GM21529 (cell line): ENCODE results near the gene DDIT3.

Experiments
- ATAC-seq: cut with Tn5 transposase; IDR thresholded peaks from one replicate; pipeline ENCODE4 v1.9.1; 2021; ENCODE audit not compliant: unreplicated experiment

DDIT3 gene

DNA sequence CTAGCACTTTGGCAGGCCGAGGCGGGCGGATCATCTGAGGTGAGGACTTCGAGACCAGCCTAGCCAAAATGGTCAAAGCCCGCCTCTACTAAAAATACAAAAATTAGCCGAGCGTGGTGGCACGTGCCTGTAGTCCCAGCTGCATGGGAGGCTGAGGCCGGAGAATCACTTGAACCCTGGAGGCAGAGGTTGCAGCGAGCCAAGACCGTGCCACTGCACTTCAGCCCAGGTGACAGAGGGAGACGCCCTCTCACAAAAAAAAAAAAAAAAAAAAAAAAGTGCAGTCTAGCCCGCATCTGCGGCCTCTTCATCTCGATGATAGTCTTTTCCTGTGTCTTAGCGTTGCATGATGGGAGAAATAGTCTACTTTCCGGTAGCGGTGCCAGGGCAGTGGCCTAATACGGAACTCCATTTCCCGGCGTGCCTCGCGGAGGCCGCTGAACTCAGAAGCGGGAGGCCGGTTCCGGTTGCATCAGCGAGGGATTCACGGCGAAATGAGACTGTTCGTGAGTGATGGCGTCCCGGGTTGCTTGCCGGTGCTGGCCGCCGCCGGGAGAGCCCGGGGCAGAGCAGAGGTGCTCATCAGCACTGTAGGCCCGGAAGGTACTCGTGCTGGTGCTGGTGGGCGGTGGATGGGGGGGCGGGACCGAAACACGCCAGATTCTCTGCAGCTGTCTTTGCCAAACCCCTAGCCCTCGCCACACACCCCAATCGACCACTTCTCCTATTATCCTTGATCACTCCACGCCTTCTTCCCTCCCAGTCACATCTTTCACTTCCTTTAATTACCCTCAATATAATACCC lies 32.5 kb downstream of the DDIT3 start, which contains the start of gene MARS1:
Gene MARS1 (plus strand): TSS at position 472 of the 805 bp plus-strand sequence. CDS start 23 bp downstream, at position 495.
- peak; percentile 97 for ATAC-seq

DNA sequence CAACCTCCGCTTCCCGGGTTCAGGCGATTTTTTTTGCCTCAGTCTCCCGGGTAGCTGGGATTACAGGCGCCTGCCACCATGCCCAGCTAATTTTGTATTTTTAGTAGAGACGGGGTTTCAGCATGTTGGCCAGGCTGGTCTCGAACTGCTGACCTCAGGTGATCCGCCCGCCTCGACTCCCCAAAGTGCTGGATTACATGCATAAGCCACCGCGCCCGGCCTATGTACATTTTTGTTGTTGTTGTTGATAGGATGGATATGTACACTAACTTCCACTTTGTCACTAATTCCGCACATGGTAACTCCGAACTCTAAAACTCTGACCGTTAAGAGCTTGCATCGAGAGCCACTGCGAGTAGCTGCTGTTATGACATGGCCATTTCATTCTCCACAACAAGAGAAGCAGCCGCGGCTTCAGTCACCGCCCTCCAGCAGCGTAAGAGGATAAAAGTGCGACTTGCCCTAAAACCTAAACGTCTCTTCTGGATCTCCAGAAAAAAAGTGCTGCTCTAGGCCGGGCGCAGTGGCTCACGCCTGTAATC lies 33.2 kb downstream of the DDIT3 start:
- ATAC-seq: no peak

DNA sequence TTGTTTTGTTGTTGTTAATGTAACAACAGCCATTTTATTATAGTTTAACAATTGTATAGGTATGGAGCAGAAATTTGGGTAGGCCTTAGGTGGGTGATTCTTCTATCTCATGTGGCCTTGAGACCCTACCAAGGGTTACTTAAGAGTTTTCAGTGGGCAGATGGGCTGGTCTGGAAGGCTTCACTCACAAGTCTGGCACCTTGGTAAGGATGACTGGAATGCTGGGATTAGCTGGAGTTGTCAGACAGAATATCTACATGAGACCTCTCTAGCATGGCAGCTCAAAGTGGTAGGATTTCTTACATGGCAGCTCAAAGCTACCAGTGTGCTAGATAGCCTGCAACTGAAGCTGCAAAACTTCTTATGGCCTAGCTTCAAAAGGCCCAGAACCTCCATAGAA lies 34.6 kb downstream of the DDIT3 start:
- ATAC-seq: no peak

DNA sequence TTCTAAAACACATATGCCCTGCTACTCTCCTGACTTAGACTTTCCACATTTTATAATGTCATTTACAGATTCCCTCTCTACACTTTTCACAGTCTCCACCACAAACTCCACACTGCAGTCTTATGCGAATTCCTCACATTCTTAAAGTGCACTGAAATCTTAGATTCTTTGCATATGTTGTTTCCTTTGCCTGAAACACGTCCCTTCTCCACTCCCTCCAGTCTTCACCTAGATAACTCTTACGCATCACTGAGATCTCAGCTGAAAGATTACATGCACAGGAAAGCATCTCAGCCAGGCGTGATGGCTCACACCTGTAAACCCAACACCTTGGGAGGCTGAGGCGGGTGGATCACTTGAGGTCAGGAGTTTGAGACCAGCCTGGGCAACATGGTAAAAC lies 36.8 kb downstream of the DDIT3 start:
- ATAC-seq: no peak

DNA sequence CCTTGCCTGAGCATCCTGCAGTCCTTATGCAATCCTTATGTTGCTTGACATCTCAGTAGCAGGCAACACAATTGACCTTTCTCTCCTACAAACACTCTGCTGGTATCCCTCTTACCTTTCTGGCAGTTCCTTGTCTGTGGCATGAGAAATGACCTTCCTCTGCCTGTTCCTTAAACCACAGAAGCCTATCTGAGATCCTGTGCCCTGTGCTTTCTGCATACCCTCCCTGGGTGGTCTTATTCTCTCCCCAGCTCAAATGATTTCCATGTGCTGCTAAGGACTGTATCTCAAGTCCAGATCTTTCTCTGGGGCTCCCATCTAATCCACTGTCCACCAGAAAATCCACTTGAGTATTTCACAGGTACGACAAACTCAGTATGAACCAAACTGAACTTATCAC lies 38.6 kb downstream of the DDIT3 start:
- ATAC-seq: no peak

DNA sequence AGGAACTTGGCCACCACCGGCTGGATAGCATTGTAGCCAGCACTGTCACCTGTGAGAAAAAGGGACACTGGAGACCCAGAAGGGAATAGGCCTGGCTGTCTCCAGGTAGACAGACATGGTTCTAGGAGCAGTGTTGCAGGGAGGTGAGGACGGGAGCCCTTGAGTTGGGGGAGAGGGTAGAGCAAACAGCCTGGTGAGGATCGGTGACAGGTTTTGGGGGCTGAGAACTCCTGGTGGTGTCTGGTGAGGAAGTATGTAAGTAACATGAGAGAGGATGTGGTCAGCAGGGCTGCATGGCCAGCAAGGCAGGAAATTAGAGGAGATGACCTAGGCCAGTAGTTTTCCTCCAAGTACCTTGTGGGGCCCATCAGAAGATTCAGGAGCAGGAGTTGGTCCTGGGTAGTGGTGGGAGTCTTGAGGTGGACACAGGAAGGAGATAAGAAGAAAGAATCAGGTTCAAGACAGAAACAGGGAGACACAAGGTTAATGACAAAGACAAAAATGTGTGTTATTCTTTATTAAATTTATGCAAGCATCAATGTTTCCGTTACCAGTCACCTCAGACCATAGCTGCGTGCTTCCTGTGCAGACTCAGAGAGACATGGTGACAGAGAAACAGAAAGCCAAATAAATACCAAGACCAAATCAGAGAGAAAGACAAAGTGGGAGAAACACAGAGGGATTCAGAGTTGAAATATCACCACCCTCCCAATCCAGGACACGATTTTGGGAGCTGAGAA lies 40.8 kb downstream of the DDIT3 start, which contains the start of gene ARHGAP9:
Gene ARHGAP9 (minus strand): TSS at position 491 of the 740 bp plus-strand sequence. CDS start 460 bp downstream, at position 31.
- peak; percentile 28 for ATAC-seq

DNA sequence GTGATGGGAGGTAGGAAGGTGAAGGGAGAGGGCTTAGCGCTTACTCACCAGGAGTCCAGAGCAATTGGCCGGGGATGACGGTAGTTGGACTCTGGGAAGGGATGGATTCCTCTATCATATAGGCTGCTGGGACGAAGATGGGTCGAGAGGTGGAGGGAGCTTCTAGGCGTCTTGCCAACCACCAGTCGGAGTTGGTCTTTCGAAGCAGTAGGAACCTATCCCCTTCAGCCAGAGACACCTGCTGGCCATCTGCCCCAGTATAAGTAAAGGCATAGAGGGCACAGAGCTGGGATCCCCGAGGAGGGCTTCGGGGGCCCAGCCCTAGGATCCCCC lies 41.3 kb downstream of the DDIT3 start:
- no peak for ATAC-seq

DNA sequence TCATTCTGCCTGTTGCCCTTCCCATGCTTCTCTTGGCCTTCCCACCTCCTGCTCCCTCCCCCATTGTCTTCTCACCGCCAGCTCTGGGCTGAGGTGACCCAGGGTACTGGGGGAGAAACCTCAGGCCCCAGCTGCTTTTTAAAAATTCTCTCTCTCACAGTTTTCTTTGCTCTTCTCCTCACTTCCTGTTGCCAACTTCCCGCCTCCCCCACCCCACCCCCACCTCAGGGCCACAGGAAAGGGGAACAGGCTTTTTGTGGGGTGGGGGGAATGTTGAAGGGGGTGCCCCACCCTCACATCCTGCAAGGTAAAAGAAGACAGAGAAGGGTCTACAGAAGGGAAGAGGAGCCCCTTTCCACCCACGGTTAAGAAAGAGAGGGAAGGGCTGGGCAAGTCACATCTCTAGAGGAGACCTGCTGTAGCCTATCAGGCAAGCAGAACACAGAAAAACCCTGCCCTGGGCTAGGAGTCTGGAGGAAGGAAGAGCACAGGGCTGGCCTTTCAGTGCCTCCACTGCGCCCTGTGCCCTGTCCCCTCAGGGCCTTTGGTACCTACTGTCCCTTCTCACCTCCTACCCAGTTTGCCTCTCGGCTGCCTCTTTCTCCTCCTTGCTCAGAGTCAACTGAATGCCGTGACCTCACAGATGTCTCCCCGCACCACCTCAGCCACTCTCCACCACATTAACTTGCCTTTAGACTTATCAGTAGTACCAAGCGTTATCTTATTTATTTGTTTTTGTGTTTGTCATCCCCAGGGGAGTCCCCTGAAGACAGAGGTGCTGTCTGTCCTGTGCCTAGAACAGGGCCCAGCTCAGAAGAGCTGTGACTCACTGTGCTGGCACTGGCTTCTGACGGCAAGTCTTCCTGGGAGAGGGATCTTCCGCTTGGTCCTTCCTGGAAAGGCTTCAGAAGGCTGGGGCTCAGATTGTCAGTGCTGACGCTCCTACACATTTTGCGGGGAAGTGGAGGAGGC lies 42.3 kb downstream of the DDIT3 start:
- ATAC-seq: peak; percentile 43

DNA sequence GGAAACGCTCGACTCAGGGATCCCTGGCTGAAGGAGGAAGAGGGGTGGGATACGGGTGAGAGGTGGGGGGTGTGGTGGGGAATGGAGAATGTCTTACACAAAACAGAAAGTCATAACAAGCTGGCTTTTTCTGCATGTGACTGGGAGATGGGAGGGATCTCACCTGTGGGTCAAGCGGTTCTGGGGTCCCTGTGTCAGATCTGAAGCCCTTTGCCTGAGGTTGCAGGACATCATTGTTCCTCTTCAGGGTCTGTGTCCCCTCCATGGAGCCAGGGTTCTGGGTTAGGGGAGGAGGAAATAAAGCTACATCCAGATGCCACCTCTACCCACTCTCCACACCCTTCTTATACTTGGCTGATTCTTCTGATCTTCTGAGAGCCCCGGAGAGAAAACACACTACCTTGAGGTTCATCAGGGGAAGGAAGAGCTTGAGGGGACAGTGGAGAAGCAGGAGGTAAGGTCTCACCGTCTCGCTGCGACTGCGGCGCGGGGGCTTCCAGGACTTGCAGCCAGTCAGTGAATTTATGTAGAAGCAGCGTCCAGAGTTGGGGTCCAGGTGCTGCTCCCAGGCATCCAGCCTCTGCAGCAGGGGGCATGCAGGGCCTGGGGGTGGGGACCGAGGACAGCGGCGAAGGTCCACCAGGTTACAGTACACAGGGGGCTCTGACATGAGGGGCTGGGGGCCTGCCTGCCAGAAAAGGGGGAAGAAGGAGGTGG lies 43.2 kb downstream of the DDIT3 start:
- no peak for ATAC-seq

DNA sequence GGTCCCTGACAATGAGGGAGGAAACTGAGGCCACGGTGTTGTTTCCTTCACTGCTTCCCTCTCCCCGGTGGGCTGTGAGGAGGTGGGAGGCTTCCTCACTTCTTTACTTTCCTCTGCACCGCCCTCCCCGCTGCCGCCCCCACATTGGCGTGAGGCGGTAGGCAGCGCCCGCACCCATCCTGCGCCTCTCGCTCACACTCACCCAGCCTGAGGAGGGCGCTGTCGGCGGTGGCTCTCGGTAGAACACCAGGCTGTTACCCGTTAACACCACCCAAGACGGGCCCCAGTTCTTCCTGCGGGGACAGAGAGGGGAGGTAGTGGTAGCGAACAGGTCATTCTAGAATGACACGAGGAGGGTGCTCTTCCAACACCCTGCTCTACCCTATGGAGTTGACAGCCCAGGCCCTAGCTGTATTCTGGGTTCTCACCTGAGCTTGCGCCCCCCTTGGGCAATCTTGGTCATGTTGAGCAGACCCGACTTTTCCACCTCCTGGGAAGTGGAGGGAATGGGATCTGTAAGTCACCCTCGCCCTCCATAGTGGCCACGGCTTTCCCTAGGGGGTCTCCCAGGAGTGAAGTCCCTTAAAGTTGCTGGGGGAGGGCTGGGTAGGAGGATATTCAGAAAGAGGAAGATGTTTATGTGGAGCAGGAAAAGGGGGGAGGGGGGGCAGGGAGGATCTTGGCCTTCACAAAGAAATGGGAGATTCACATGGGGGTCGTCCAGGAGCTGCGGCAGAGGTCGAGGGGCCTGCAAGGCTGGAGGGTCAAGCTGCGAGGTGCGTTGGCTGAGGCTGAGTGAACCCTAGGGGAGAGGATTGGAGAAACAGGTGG lies 43.9 kb downstream of the DDIT3 start:
- ATAC-seq: peak; percentile 48

DNA sequence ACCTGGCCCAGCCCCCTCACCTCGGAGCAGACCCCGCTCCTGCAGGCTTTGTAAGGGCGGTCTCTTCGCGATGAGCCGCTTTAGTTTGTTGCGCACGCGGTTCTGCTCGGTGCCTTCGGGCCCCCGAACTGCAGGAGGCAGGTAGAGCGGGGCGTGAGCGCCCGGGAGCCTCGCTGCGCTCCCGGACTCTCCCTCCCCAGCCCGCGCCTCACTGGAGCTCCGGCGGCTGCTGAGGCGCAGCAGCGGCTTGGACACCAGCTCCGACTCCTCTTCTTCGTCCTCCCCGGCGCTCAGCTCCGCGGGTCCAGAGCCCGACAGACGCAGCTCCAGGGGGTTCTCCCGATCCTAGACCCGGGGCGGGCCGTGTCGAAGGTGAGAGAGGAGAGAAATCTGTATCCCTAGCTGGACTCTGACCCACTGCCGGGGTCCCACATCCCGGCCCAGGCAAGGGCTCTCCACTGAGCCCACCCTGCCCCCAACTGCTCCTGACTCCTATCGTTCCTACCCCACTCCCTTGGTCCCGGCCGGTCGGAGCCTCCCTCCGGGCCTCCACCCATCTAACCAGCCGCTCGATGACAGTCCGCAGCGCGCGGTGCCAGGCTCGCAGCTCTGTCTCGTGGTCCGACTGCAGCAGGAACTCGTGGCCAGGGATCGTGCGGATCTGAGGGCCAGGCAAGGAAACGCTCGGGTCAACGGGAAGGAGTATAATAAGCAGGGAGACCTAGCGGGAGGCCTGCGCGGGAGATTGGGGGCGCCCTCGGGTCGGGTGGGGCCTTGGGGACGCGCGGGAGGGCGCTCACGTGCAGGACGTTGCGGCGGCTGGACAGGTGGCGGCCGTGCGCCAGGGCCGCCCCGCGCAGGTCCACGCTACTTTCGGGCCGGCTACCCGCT lies 44.8 kb downstream of the DDIT3 start:
- ATAC-seq: peak; percentile 11

DNA sequence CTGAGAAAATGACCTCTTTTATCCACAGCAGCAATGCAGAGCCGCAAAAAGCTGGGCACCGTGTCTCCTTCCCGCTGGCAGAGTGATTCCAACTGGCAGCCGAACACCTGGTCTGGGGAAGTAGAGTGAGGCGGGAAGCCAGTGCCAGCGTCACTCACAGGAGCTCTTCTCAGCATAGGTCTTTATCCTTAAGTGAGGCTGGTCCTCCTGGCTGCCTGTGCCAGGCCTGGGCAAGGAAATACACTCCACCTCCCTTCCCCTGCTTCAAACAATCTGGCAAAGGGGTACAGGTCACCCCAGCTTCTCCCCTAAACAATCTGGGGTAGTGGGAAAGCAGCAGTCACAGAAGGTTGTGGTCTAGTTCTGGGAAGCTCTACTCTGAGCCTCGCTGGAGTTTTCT lies 45.5 kb downstream of the DDIT3 start:
- no peak for ATAC-seq

DNA sequence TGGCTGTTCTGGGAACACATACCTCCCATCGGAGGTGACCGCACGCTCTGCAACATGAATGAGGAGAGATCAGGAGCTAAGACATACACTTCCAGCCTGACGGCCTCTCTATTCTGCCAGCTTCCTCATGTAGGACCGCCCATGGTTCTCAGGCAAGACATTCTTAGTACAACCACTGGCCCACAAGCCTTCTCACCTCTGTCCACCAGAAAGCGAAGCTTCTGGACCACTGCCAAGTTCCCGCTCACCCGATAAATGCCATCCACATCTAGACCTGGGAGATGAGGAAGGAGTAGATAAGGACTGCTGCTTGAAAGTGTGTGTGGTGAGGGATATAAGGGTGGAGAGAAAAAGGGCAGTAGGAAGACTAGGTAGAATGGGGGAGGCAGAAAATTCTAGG lies 45.9 kb downstream of the DDIT3 start:
- no peak for ATAC-seq

DNA sequence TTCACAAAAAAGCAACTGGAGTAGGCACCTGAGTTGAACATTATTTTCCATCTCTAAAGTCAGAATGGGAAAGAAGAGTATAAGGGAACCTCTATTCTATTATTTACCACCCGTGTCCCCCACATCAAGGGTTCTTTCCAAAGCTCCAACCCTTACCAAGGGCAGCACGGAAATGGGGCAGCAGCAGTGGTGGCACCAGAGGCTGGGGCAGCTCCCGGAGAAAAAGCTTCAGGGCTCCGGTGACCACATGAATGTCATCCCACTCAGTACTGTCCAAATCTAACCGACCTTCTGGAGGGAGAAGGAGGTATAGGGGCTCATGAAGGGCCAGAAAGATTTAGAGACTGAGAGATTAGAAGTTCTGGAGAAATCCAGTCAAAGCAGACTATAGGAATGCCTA lies 46.4 kb downstream of the DDIT3 start:
- no peak for ATAC-seq

DNA sequence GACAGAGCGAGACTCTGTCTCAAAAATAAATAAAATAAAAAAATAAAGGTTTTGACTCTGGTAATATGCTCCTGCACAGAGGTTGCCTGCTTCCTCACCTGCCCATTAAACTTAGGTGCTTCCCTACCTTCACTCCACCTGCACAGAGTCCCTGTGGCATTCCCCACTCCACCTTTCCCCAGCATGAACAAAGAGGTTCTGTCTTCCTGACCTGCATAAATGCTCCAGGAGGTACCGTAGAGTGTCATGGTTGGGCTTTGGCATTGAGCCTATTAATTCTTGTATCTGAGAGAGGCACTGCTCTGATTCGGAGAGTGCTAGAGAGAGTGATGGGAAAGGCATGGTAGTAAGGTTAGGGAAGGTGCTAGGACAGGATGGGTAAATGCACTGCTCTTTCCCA lies 46.9 kb downstream of the DDIT3 start:
- no peak for ATAC-seq

DNA sequence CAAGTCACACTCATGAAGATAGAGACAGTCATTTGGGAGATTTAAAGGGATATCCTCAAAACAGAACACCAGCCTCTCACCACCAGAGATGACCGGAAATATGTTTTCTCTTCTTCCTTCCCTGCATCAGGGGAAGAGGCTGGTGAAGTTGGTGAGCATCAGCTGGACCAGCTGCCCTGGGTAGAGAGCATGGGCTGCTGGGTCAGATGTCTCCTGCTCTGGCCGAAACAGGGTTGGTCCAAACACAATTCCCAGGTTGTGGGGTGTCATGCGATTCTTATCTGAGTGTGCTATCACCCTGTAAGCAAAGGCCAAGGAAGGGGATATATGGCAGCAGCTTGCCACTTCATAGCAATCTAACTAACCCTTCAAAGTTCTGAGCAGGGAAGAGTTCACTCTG lies 47.9 kb downstream of the DDIT3 start:
- no peak for ATAC-seq

DNA sequence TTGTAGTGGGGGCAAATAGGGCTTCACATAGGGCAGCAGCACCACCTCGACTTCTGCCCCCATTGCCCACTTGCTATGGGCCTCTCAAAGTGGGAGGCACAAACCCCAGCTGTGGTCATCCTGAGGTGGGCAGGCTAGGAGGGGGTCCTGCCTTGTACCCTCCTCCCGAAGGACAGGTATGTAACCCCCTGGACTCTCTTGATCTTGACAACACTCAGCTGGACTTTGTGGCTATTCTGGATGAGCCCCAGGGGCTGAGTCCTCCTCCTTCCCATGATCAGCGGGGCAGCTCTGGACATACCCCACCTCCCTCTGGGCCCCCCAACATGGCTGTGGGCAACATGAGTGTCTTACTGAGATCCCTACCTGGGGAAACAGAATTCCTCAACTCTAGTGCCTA lies 48.7 kb downstream of the DDIT3 start:
- ATAC-seq: no peak

DNA sequence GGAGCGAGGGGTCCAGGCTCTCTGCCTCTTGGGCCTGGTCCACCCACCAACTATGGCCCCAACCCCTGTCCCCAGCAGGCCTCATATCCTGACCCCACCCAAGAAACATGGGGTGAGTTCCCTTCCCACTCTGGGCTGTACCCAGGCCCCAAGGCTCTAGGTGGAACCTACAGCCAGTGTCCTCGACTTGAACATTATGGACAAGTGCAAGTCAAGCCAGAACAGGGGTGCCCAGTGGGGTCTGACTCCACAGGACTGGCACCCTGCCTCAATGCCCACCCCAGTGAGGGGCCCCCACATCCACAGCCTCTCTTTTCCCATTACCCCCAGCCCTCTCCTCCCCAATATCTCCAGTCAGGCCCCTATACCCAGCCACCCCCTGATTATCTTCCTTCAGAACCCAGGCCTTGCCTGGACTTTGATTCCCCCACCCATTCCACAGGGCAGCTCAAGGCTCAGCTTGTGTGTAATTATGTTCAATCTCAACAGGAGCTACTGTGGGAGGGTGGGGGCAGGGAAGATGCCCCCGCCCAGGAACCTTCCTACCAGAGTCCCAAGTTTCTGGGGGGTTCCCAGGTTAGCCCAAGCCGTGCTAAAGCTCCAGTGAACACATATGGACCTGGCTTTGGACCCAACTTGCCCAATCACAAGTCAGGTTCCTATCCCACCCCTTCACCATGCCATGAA lies 49.2 kb downstream of the DDIT3 start:
- no peak for ATAC-seq
